Measurements from ENCODE around the gene KIF6. TPM values are rescaled to one million over a fixed set of nuclear protein-coding genes. Genes with fewer than 3 reads are reported as not detected.
"Not testable (repeated sequence)": the region's sequence is repeated elsewhere in the genome, so short reads cannot be mapped to it uniquely, and the experiment has no call there.

KIF6 gene
- polyA plus RNA-seq, 3 donors = not detected

DNA sequence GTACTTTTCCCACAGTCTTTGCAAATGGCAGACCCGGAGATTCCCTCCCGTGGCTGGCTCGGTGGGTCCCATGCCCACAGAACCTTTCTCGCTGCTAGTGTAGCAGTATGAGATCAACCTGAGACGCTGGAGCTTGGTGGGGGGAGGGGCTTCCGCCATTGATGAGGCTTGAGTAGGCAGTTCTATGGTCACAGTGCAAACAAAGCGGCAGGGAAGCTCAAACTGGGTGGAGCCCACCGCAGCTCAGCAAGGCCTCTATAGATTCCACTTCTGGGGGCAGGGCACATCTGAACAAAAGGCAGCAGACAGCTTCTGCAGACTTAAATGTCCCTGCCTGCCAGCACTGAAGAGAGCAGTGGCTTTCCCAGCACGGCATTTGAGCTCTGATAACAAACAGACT lies 216.7 kb downstream of the KIF6 start:
- Histone ChIP-seq H3K4me1 (ENCODE audit: control insufficient read depth in 1 of 2, insufficient read depth in 2 of 2, low read length in 2 of 2) (no peaks in the 10 kb centered on the region), H3K4me3 (replicated peaks in 1 of 3; ENCODE audit: low read depth in 2 of 3, low read length in 3 of 3) (no peak overlapping the region), H3K36me3 (replicated peaks in 1 of 2; ENCODE audit: control insufficient read depth in 1 of 2, insufficient read depth in 2 of 2, low read length in 2 of 2) (no peaks in the 10 kb centered on the region), H4K20me1 (ENCODE audit: insufficient read depth, low read length) (no peaks in the 10 kb centered on the region), H3K27me3 (ENCODE audit: control insufficient read depth in 2 of 2, insufficient read depth in 2 of 2, low read length in 2 of 2) (no peaks in the 10 kb centered on the region), H3K9ac (ENCODE audit: insufficient read depth, low read length, poor library complexity, severe bottlenecking) (no peak overlapping the region), H3K79me2 (ENCODE audit: insufficient read depth, low read length) (no peaks in the 10 kb centered on the region), H3K4me2 (replicated peaks; ENCODE audit: extremely low read depth, low read length, poor library complexity, severe bottlenecking) (no peak overlapping the region), H3K27ac (ENCODE audit: low read depth in 1 of 2, low read length in 2 of 2) (no peak overlapping the region), H2AFZ (ENCODE audit: insufficient read depth, low read depth, low read length, poor library complexity, severe bottlenecking) (no peak overlapping the region), H3K9me3 (replicated peaks in 1 of 2; ENCODE audit: control insufficient read depth in 1 of 2, insufficient read depth in 1 of 2, low read length in 2 of 2) (peaks cover 0 to 10% of the 10 kb centered on the region in 2 donors)
- H3K27ac Mint-ChIP-seq = no peak overlapping the region
- H3K4me1 Mint-ChIP-seq = no peaks in the 10 kb centered on the region
- 80% methylated on average over 6 of the region's 9 CpGs for WGBS (ENCODE audit: insufficient coverage)
- H3K36me3 Mint-ChIP-seq = no peaks in the 10 kb centered on the region
- TF ChIP-seq, protein P1, sequence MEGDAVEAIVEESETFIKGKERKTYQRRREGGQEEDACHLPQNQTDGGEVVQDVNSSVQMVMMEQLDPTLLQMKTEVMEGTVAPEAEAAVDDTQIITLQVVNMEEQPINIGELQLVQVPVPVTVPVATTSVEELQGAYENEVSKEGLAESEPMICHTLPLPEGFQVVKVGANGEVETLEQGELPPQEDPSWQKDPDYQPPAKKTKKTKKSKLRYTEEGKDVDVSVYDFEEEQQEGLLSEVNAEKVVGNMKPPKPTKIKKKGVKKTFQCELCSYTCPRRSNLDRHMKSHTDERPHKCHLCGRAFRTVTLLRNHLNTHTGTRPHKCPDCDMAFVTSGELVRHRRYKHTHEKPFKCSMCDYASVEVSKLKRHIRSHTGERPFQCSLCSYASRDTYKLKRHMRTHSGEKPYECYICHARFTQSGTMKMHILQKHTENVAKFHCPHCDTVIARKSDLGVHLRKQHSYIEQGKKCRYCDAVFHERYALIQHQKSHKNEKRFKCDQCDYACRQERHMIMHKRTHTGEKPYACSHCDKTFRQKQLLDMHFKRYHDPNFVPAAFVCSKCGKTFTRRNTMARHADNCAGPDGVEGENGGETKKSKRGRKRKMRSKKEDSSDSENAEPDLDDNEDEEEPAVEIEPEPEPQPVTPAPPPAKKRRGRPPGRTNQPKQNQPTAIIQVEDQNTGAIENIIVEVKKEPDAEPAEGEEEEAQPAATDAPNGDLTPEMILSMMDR (IDR thresholded peaks at IDR 0.05) = no peak
- H3K4me3 Mint-ChIP-seq = no peak overlapping the region
- H3K9me3 Mint-ChIP-seq = peaks cover 2 to 15% (median 11%) of the 10 kb centered on the region in 7 donors
- no peak for DNase-seq
- intact Hi-C loops (cut with micrococcal nuclease) = no loop called here
- peaks cover 1 to 5% (median 2%) of the 10 kb centered on the region in 3 donors for H3K27me3 Mint-ChIP-seq (ENCODE audit: low read depth in 3 of 3)

DNA sequence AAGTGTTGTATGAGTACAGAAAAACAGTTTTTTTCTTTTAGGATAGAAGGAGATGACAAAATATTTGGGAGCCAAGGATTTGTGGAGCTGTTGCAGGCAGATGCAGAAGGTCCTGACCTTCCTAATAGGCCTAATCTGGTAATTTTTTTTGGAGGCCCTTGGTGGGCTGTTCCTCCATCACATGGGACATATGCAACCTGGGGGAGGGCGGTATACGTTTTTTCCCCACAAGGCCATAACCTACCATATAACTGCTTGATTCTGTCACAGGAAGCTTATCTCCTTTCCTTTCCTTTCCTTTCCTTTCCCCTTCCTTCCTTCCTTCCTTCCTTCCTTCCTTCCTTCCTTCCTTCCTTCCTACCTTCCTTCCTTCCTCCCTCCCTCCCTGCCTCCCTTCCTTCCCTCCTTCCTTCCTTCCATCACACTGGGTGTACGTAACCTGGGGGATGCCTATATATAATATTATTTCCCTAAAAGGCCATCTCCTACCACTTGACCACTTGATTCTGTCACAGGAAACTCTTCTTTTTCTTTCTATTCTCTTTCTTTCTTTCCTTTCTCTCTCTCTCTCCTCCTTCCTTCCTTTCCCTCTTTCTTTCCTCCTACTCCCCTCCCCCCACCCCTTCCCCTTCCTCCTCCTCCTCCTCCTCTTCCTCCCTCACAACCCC lies 217.7 kb downstream of the KIF6 start:
- Mint-ChIP-seq H3K27ac (no peak overlapping the region), H3K4me3 (no peak overlapping the region), H3K9me3 (peaks cover 7 to 23% (median 17%) of the 10 kb centered on the region in 7 donors), H3K27me3 (ENCODE audit: low read depth in 3 of 3) (peaks cover 0 to 6% (median 3%) of the 10 kb centered on the region in 3 donors), H3K4me1 (no peaks in the 10 kb centered on the region), H3K36me3 (no peaks in the 10 kb centered on the region)
- H3K27ac ChIP-seq (ENCODE audit: low read depth in 1 of 2, low read length in 2 of 2) = no peak overlapping the region
- no peaks in the 10 kb centered on the region for H4K20me1 ChIP-seq (ENCODE audit: insufficient read depth, low read length)
- no peak overlapping the region for H3K9ac ChIP-seq (ENCODE audit: insufficient read depth, low read length, poor library complexity, severe bottlenecking)
- no peaks in the 10 kb centered on the region for H3K27me3 ChIP-seq (ENCODE audit: control insufficient read depth in 2 of 2, insufficient read depth in 2 of 2, low read length in 2 of 2)
- TF ChIP-seq, protein P1 (IDR thresholded peaks at IDR 0.05) = no peak
- no peak for DNase-seq
- no peak overlapping the region for H3K4me2 ChIP-seq (replicated peaks; ENCODE audit: extremely low read depth, low read length, poor library complexity, severe bottlenecking)
- H3K36me3 ChIP-seq (replicated peaks in 1 of 2; ENCODE audit: control insufficient read depth in 1 of 2, insufficient read depth in 2 of 2, low read length in 2 of 2) = no peaks in the 10 kb centered on the region
- H3K79me2 ChIP-seq (ENCODE audit: insufficient read depth, low read length) = no peaks in the 10 kb centered on the region
- peaks cover 0 to 10% of the 10 kb centered on the region in 2 donors for H3K9me3 ChIP-seq (replicated peaks in 1 of 2; ENCODE audit: control insufficient read depth in 1 of 2, insufficient read depth in 1 of 2, low read length in 2 of 2)
- intact Hi-C loops (cut with micrococcal nuclease) = no loop called here
- H3K4me3 ChIP-seq (replicated peaks in 1 of 3; ENCODE audit: low read depth in 2 of 3, low read length in 3 of 3) = no peak overlapping the region
- WGBS (ENCODE audit: insufficient coverage) = no CpG with 5 or more reads among the region's 3 CpGs
- H2AFZ ChIP-seq (ENCODE audit: insufficient read depth, low read depth, low read length, poor library complexity, severe bottlenecking) = no peak overlapping the region
- H3K4me1 ChIP-seq (ENCODE audit: control insufficient read depth in 1 of 2, insufficient read depth in 2 of 2, low read length in 2 of 2) = no peaks in the 10 kb centered on the region

DNA sequence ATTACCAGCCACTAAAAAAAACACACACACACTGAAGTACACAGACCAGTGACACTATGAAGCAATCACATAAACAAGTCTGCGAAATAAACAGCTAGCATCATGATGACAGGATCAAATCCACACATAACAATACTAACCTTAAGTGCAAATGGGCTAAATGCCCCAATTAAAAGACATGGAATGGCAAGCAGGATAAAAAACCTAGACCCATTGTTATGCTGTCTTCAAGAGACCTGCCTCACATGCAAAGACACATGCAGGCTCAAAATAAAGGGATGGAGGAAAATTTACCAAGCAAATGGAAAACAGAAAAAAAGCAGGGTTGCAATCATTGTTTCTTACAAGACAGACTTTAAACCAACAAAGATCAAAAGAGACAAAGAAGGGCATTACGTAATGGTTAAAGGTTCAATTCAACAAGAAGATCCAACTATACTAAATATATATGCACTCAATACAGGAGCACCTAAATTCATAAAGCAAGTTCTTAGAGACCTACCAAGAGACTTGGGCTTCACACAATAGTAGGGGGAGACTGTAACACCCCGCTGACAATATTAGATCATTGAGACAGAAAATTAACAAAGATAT lies 222.7 kb downstream of the KIF6 start:
- H3K9me3 ChIP-seq (replicated peaks in 1 of 2; ENCODE audit: control insufficient read depth in 1 of 2, insufficient read depth in 1 of 2, low read length in 2 of 2) = peaks cover 10 to 22% of the 10 kb centered on the region in 2 donors
- H3K27me3 Mint-ChIP-seq (ENCODE audit: low read depth in 3 of 3); H3K9ac ChIP-seq (ENCODE audit: insufficient read depth, low read length, poor library complexity, severe bottlenecking); H3K36me3 Mint-ChIP-seq; H4K20me1 ChIP-seq (ENCODE audit: insufficient read depth, low read length); H3K4me1 Mint-ChIP-seq; H3K27ac Mint-ChIP-seq; H3K4me3 ChIP-seq (replicated peaks in 1 of 3; ENCODE audit: low read depth in 2 of 3, low read length in 3 of 3); H3K4me3 Mint-ChIP-seq; H3K36me3 ChIP-seq (replicated peaks in 1 of 2; ENCODE audit: control insufficient read depth in 1 of 2, insufficient read depth in 2 of 2, low read length in 2 of 2); H3K27me3 ChIP-seq (ENCODE audit: control insufficient read depth in 2 of 2, insufficient read depth in 2 of 2, low read length in 2 of 2); H3K27ac ChIP-seq (ENCODE audit: low read depth in 1 of 2, low read length in 2 of 2); intact Hi-C loops (cut with micrococcal nuclease); H3K4me2 ChIP-seq (replicated peaks; ENCODE audit: extremely low read depth, low read length, poor library complexity, severe bottlenecking); H3K79me2 ChIP-seq (ENCODE audit: insufficient read depth, low read length); H3K4me1 ChIP-seq (ENCODE audit: control insufficient read depth in 1 of 2, insufficient read depth in 2 of 2, low read length in 2 of 2); H2AFZ ChIP-seq (ENCODE audit: insufficient read depth, low read depth, low read length, poor library complexity, severe bottlenecking); DNase-seq: not testable (repeated sequence)
- H3K9me3 Mint-ChIP-seq = peaks cover 17 to 37% (median 27%) of the 10 kb centered on the region in 7 donors
- no CpG with 5 or more reads among the region's 3 CpGs for WGBS (ENCODE audit: insufficient coverage)

All from CD14-positive monocyte (primary cell).